ENCODE data around the gene NPAS3.

The NPAS3 gene

GRCh38 chr14:32940711-32941667 lies 2.3 kb downstream of the NPAS3 start:
- DNase-seq: no peak

GRCh38 chr14:32941668-32942065 lies 3.0 kb downstream of the NPAS3 start:
- peak in 2 of 3 experiments; percentile 26 to 64 for DNase-seq

- no peak for DNase-seq
Observed at GRCh38 chr14:32947081-32947480, 8.4 kb downstream of the NPAS3 start.

GRCh38 chr14:32947792-32948191 lies 9.1 kb downstream of the NPAS3 start:
- no peak for DNase-seq

- DNase-seq: no peak
Observed at GRCh38 chr14:32950584-32950983, 11.9 kb downstream of the NPAS3 start.

- no peak for DNase-seq
Observed at GRCh38 chr14:32967421-32967820, 28.7 kb downstream of the NPAS3 start.

GRCh38 chr14:32968972-32969544 lies 30.4 kb downstream of the NPAS3 start:
- DNase-seq: no peak

- DNase-seq: no peak
Observed at GRCh38 chr14:32977913-32978312, 39.2 kb downstream of the NPAS3 start.

GRCh38 chr14:32978691-32979255 lies 40.1 kb downstream of the NPAS3 start:
- DNase-seq: no peak

- peak in 2 of 3 experiments; percentile 51 to 86 for DNase-seq
Observed at GRCh38 chr14:32980178-32980901, 41.7 kb downstream of the NPAS3 start.

- DNase-seq: peak in 2 of 3 experiments; percentile 51 to 86
Observed at GRCh38 chr14:32980902-32981501, 42.3 kb downstream of the NPAS3 start.

- DNase-seq: no peak
Observed at GRCh38 chr14:32984241-32984930, 45.7 kb downstream of the NPAS3 start.

GRCh38 chr14:32985866-32986265 lies 47.2 kb downstream of the NPAS3 start:
- peak in 1 of 3 experiments; percentile 36 for DNase-seq

- DNase-seq: no peak
Observed at GRCh38 chr14:32986791-32987540, 48.3 kb downstream of the NPAS3 start.

GRCh38 chr14:32991691-32992090 lies 53.0 kb downstream of the NPAS3 start:
- DNase-seq: no peak

- DNase-seq: no peak
Observed at GRCh38 chr14:32993921-32994320, 55.2 kb downstream of the NPAS3 start.

- no peak for DNase-seq
Observed at GRCh38 chr14:32996343-32996742, 57.7 kb downstream of the NPAS3 start.

GRCh38 chr14:32998433-32998832 lies 59.8 kb downstream of the NPAS3 start:
- DNase-seq: peak in 1 of 3 experiments; percentile 10

- DNase-seq: no peak
Observed at GRCh38 chr14:33009673-33010072, 71.0 kb downstream of the NPAS3 start.

- no peak for DNase-seq
Observed at GRCh38 chr14:33010495-33010894, 71.8 kb downstream of the NPAS3 start.

- no peak for DNase-seq
Observed at GRCh38 chr14:33014710-33015109, 76.0 kb downstream of the NPAS3 start.
